PC-9 (cell line): ENCODE results near the gene OR52E1. TPM values are rescaled to one million over a fixed set of nuclear protein-coding genes. Genes with fewer than 3 reads are reported as not detected.

Experiments
- BruUV-seq: library from RNA; stranded (reverse); fragments of 400-500 nt; replicated peaks from 2 replicates; lab custom pipeline; 2021; lab: Mats Ljungman, UMichigan
- CTCF ChIA-PET: fragments of 300-600 bp; sonication (Branson Sonifier 250); formaldehyde crosslinking; loops from one replicate; lab custom pipeline; 2022; ENCODE audit warnings: antibody characterized with exemption; lab: Charles Lee
- POLR2A ChIA-PET: fragments of 300-600 bp; sonication (Branson Sonifier 250); formaldehyde crosslinking; loops from one replicate; lab custom pipeline; 2022; ENCODE audit warnings: antibody characterized with exemption; ENCODE audit not compliant: unreplicated experiment; lab: Charles Lee
- DNase-seq, 2 experiments: peaks; one replicate each; pipeline versions ENCODE4 v3.0.0 to v3.0.0-alpha.2; 2015 to 2022; ENCODE audit warnings: mixed read lengths in 1 of 2
- H2AFZ ChIP-seq: fragments of 200-600 bp; sonication (generic); 2 replicates; pipeline ENCODE4 v1.8.1; 2017; ENCODE audit warnings: antibody characterized with exemption
- H3F3A ChIP-seq: fragments of 200-600 bp; sonication (generic); 2 replicates; pipeline ENCODE4 v1.8.1; 2017; ENCODE audit warnings: antibody characterized with exemption, mild to moderate bottlenecking, low read depth; ENCODE audit not compliant: insufficient read depth
- H3K27ac ChIP-seq: fragments of 200-600 bp; sonication (generic); 2 replicates; pipeline ENCODE4 v1.6.1; 2016; ENCODE audit warnings: mixed run types
- H3K27me3 ChIP-seq: fragments of 200-600 bp; sonication (generic); 2 replicates; pipeline ENCODE4 v1.6.1; 2016; ENCODE audit warnings: low read depth, mixed run types; ENCODE audit not compliant: insufficient read depth
- H3K36me3 ChIP-seq: fragments of 200-600 bp; sonication (generic); 2 replicates; pipeline ENCODE4 v1.6.1; 2016; ENCODE audit warnings: low read depth, mixed run types
- H3K4me1 ChIP-seq: fragments of 200-600 bp; sonication (generic); replicated peaks from 2 replicates; pipeline ENCODE4 v1.6.1; 2016; ENCODE audit warnings: mixed run types; ENCODE audit not compliant: insufficient read depth
- H3K4me2 ChIP-seq: fragments of 200-600 bp; sonication (generic); 2 replicates; pipeline ENCODE4 v1.6.1; 2017; ENCODE audit warnings: mixed run types
- H3K4me3 ChIP-seq: fragments of 200-600 bp; sonication (generic); 2 replicates; pipeline ENCODE4 v1.6.1; 2016; ENCODE audit warnings: mixed run types
- H3K79me2 ChIP-seq: fragments of 200-600 bp; sonication (generic); 2 replicates; pipeline ENCODE4 v1.6.1; 2017; ENCODE audit warnings: low read depth, mixed run types
- H3K9me2 ChIP-seq: fragments of 200-600 bp; sonication (generic); 2 replicates; pipeline ENCODE4 v1.8.1; 2017; ENCODE audit warnings: mild to moderate bottlenecking; ENCODE audit not compliant: insufficient read depth
- H3K9me3 ChIP-seq: fragments of 200-600 bp; sonication (generic); 2 replicates; pipeline ENCODE4 v1.8.1; 2016; ENCODE audit warnings: low read depth; ENCODE audit not compliant: insufficient read depth
- H4K20me1 ChIP-seq: fragments of 200-600 bp; sonication (generic); 2 replicates; pipeline ENCODE4 v1.8.1; 2017; ENCODE audit not compliant: insufficient read depth
- EZH2 ChIP-seq: fragments of 200-600 bp; sonication (generic); IDR thresholded peaks from 2 replicates; pipeline ENCODE4 v1.8.0; 2017; ENCODE audit warnings: antibody characterized with exemption, low read depth
- intact Hi-C: fragments of 100-400 bp; cut with micrococcal nuclease; formaldehyde crosslinking; loops from one replicate; pipeline ENCODE4 v1.10.0; 2022; ENCODE audit not compliant: unreplicated experiment
- total RNA-seq: library from RNA; stranded (reverse); gene quantifications from 2 replicates; pipeline ENCODE4 v1.2.3, GENCODE V29; 2021
- TF ChIP-seq, protein P1 (sequence below): fragments of 200-600 bp; sonication (generic); conservative IDR thresholded peaks from 2 replicates; pipeline ENCODE4 v1.6.1; 2017; ENCODE audit warnings: mixed run types, antibody characterized with exemption, mild to moderate bottlenecking, moderate library complexity

The OR52E1 gene
- total RNA-seq, 1 experiment from 2014 or later: not detected

DNA sequence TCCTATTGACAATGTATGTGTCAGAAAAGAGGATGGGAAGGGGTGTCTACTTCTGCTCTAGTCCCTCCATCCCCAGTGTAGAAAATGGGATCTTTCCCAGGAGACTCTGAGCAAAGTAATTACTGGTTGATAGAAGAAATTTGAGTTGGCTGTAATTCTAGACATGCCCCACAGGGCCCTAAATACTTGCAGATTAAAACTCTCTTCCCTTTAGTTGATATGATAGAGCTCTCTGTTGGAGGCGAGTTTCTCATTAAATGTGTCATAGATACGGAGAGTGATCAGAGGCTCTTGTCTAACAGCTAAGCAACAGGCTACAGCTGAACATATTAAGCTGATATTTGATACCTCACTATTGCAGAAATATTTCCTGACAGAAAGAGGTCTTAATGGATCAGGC, 32.9 kb downstream of the OR52E1 start:
- intact Hi-C loops: no loop called here
- no peaks in the 10 kb centered on the region for H4K20me1 ChIP-seq
- POLR2A ChIA-PET: no interaction called here

DNA sequence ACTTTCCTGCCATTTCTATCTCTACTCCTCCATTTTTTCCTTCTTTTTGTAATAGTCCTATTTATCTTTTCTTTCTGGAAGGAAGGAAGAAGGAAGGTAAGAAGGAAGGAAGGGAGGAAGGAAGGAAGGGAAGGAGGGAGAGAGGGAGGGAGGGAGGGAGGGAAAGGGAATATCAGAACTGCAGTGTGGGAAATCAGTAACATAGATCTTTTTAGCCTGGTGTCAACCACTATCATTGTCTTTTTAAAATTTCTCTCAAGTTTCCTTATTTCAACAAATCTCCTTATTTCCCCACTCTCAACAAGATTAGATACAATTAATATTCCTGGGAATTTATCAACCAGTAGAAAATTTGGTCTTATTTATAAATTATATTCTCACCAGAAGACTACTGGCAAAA, 33.7 kb downstream of the OR52E1 start:
- no peaks in the 10 kb centered on the region for H3K9me3 ChIP-seq
- ChIA-PET CTCF (no interaction called here), POLR2A (no interaction called here)
- H3K36me3 ChIP-seq: no peaks in the 10 kb centered on the region
- no peak for TF ChIP-seq EZH2
- TF ChIP-seq, protein P1, sequence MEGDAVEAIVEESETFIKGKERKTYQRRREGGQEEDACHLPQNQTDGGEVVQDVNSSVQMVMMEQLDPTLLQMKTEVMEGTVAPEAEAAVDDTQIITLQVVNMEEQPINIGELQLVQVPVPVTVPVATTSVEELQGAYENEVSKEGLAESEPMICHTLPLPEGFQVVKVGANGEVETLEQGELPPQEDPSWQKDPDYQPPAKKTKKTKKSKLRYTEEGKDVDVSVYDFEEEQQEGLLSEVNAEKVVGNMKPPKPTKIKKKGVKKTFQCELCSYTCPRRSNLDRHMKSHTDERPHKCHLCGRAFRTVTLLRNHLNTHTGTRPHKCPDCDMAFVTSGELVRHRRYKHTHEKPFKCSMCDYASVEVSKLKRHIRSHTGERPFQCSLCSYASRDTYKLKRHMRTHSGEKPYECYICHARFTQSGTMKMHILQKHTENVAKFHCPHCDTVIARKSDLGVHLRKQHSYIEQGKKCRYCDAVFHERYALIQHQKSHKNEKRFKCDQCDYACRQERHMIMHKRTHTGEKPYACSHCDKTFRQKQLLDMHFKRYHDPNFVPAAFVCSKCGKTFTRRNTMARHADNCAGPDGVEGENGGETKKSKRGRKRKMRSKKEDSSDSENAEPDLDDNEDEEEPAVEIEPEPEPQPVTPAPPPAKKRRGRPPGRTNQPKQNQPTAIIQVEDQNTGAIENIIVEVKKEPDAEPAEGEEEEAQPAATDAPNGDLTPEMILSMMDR: no peak
- no peaks in the 10 kb centered on the region for H3F3A ChIP-seq
- intact Hi-C loops: no loop called here
- H3K27me3 ChIP-seq: no peaks in the 10 kb centered on the region
- H4K20me1 ChIP-seq: no peaks in the 10 kb centered on the region
- H2AFZ ChIP-seq: no peak overlapping the region
- H3K27ac ChIP-seq: no peak overlapping the region
- H3K4me1 ChIP-seq: no peaks in the 10 kb centered on the region
- no peaks in the 10 kb centered on the region for H3K79me2 ChIP-seq
- H3K4me2 ChIP-seq: no peak overlapping the region
- no peaks in the 10 kb centered on the region for H3K9me2 ChIP-seq
- H3K4me3 ChIP-seq: no peak overlapping the region
- BruUV-seq: no TSS peak
- DNase-seq: no peak

More for the DNA sequence above, 32.9 kb downstream of the OR52E1 start:
- Histone ChIP-seq H3K79me2 (no peaks in the 10 kb centered on the region), H3K27ac (no peak overlapping the region), H2AFZ (no peak overlapping the region), H3K9me3 (no peaks in the 10 kb centered on the region), H3K4me1 (no peaks in the 10 kb centered on the region), H3K9me2 (no peaks in the 10 kb centered on the region), H3F3A (no peaks in the 10 kb centered on the region), H3K36me3 (no peaks in the 10 kb centered on the region), H3K4me2 (no peak overlapping the region), H3K4me3 (no peak overlapping the region), H3K27me3 (no peaks in the 10 kb centered on the region)
- DNase-seq: no peak
- BruUV-seq: no TSS peak
- CTCF ChIA-PET: no interaction called here
- TF ChIP-seq, protein P1: no peak
- TF ChIP-seq EZH2: no peak

DNA sequence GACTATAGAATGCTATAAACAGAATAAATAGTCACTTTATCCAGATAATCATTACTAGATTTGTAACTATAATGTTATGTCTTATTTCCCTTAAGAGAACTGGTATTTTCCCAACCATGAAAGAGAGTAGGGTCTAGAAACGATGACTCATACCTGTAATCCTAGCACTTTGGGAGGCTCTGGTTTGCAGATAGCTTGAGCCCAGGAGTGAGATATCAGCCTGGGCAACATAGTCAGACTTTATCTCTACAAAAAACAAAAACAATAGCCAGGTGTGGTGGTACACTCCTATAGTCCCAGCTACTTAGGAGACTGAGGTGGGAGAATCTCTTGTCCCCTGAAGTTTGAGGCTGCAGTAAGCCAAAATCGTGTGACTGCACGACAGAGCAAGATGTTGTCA, 37.9 kb downstream of the OR52E1 start:
- no peak for DNase-seq
- no peaks in the 10 kb centered on the region for H3K4me1 ChIP-seq
- H3K4me3 ChIP-seq: no peak overlapping the region
- no peaks in the 10 kb centered on the region for H4K20me1 ChIP-seq
- CTCF ChIA-PET: no interaction called here
- no peaks in the 10 kb centered on the region for H3K9me2 ChIP-seq
- BruUV-seq: no TSS peak
- no peaks in the 10 kb centered on the region for H3F3A ChIP-seq
- intact Hi-C loops: no loop called here
- H3K4me2 ChIP-seq: no peak overlapping the region
- POLR2A ChIA-PET: no interaction called here
- no peaks in the 10 kb centered on the region for H3K27me3 ChIP-seq
- no peak overlapping the region for H2AFZ ChIP-seq
- no peaks in the 10 kb centered on the region for H3K79me2 ChIP-seq
- H3K9me3 ChIP-seq: no peaks in the 10 kb centered on the region
- no peak for TF ChIP-seq EZH2
- TF ChIP-seq, protein P1: no peak
- H3K36me3 ChIP-seq: no peaks in the 10 kb centered on the region
- H3K27ac ChIP-seq: no peak overlapping the region
